ENCODE results near the gene NEK10.

- TF ChIP-seq, protein P1, sequence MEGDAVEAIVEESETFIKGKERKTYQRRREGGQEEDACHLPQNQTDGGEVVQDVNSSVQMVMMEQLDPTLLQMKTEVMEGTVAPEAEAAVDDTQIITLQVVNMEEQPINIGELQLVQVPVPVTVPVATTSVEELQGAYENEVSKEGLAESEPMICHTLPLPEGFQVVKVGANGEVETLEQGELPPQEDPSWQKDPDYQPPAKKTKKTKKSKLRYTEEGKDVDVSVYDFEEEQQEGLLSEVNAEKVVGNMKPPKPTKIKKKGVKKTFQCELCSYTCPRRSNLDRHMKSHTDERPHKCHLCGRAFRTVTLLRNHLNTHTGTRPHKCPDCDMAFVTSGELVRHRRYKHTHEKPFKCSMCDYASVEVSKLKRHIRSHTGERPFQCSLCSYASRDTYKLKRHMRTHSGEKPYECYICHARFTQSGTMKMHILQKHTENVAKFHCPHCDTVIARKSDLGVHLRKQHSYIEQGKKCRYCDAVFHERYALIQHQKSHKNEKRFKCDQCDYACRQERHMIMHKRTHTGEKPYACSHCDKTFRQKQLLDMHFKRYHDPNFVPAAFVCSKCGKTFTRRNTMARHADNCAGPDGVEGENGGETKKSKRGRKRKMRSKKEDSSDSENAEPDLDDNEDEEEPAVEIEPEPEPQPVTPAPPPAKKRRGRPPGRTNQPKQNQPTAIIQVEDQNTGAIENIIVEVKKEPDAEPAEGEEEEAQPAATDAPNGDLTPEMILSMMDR (IDR thresholded peaks at IDR 0.05 in 2 of 3, conservative IDR thresholded peaks at IDR 0.05 in 1 of 3; ENCODE audit: borderline replicate concordance in 1 of 3, insufficient read depth in 1 of 3, low read depth in 2 of 3, low read length in 2 of 3), result 0 out of 6 replicates have a peak, but pooled peaks of 1 of the 3 experiments have one; percentile 15
- TF ChIP-seq POLR2A (IDR thresholded peaks at IDR 0.05; ENCODE audit: borderline replicate concordance, extremely low read depth, insufficient read depth, insufficient read length) (no peak), EZH2phosphoT487 (IDR thresholded peaks at IDR 0.05; ENCODE audit: borderline replicate concordance) (no peak), CEBPB (IDR thresholded peaks at IDR 0.05; ENCODE audit: low read depth) (no peak), SP1 (IDR thresholded peaks at IDR 0.05; ENCODE audit: low read depth) (no peak), MAX (IDR thresholded peaks at IDR 0.05) (no peak), RAD21 (IDR thresholded peaks at IDR 0.05; ENCODE audit: low read depth) (no peak), EZH2 (IDR thresholded peaks at IDR 0.05) (no peak), REST (IDR thresholded peaks at IDR 0.05; ENCODE audit: low read depth) (no peak), EGR1 (IDR thresholded peaks at IDR 0.05; ENCODE audit: low read depth) (no peak), SIN3A (IDR thresholded peaks at IDR 0.05; ENCODE audit: low read depth) (no peak), YY1 (IDR thresholded peaks at IDR 0.05; ENCODE audit: extremely low read depth, insufficient replicate concordance, low read depth, low read length) (no peak)
- TF ChIP-seq, protein P2, sequence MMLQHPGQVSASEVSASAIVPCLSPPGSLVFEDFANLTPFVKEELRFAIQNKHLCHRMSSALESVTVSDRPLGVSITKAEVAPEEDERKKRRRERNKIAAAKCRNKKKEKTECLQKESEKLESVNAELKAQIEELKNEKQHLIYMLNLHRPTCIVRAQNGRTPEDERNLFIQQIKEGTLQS (IDR thresholded peaks at IDR 0.05), result no peak
- TF ChIP-seq, protein P3, sequence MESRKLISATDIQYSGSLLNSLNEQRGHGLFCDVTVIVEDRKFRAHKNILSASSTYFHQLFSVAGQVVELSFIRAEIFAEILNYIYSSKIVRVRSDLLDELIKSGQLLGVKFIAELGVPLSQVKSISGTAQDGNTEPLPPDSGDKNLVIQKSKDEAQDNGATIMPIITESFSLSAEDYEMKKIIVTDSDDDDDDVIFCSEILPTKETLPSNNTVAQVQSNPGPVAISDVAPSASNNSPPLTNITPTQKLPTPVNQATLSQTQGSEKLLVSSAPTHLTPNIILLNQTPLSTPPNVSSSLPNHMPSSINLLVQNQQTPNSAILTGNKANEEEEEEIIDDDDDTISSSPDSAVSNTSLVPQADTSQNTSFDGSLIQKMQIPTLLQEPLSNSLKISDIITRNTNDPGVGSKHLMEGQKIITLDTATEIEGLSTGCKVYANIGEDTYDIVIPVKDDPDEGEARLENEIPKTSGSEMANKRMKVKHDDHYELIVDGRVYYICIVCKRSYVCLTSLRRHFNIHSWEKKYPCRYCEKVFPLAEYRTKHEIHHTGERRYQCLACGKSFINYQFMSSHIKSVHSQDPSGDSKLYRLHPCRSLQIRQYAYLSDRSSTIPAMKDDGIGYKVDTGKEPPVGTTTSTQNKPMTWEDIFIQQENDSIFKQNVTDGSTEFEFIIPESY (IDR thresholded peaks at IDR 0.05; ENCODE audit: extremely low read depth, insufficient replicate concordance, low read length), result no peak
Measured at GRCh38 chr3:27287052-27287451, 82.1 kb downstream of the NEK10 start.
